ENCODE measurements around the gene OR8G5.
"Not testable (repeated sequence)": the region's sequence is repeated elsewhere in the genome, so short reads cannot be mapped to it uniquely, and the experiment has no call there.

Gene OR8G5, protein sequence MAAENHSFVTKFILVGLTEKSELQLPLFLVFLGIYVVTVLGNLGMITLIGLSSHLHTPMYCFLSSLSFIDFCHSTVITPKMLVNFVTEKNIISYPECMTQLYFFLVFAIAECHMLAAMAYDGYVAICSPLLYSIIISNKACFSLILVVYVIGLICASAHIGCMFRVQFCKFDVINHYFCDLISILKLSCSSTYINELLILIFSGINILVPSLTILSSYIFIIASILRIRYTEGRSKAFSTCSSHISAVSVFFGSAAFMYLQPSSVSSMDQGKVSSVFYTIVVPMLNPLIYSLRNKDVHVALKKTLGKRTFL

GRCh38 chr11:124256076-124256475 lies at the start of gene OR8G5:
Gene OR8G5 (plus strand): TSS chr11:124256376. CDS start chr11:124264932, 8,556 bp downstream.
- no peak for DNase-seq (ENCODE audit: low read depth in 3 of 3)

- no peak for DNase-seq (ENCODE audit: low read depth in 3 of 3)
These were observed 48.9 kb upstream of the OR8G5 start for GRCh38 chr11:124207102-124207792.

DNA sequence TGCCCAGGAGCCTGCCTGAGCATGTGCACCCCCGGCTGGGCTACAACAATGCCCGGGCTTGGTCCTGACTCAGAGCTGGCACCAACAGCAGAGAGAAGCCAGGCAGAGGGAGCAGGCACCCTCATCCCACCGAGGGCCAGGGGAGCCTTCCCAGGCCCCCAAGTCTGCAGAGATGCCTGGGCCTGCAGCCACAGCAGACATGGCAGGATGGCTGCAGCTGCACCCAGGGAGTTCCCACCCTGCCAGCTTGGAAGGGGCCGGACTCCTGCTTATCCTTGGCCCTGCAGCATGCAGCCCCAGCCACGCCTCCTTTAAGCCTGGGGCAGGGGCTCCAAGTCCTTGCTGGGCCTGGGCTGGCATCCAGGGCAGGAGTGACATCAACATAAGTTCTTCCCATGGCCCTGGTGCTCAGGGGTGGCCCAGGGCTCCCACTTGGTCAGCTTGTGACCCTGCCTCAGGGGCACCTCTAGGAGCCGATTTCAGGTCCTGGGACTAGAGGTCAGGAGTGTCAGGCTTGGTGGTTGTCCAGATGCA lies 46.3 kb upstream of the OR8G5 start:
- no peak for DNase-seq (ENCODE audit: low read depth in 3 of 3)

GRCh38 chr11:124210421-124210820 lies 45.8 kb upstream of the OR8G5 start:
- DNase-seq (ENCODE audit: low read depth in 3 of 3) = no peak

GRCh38 chr11:124211321-124211720 lies 44.9 kb upstream of the OR8G5 start:
- no peak for DNase-seq (ENCODE audit: low read depth in 3 of 3)

GRCh38 chr11:124214027-124214426 lies 42.1 kb upstream of the OR8G5 start:
- DNase-seq (ENCODE audit: low read depth in 3 of 3) = no peak

GRCh38 chr11:124219126-124219525 lies 37.0 kb upstream of the OR8G5 start:
- DNase-seq (ENCODE audit: low read depth in 3 of 3) = no peak

DNA sequence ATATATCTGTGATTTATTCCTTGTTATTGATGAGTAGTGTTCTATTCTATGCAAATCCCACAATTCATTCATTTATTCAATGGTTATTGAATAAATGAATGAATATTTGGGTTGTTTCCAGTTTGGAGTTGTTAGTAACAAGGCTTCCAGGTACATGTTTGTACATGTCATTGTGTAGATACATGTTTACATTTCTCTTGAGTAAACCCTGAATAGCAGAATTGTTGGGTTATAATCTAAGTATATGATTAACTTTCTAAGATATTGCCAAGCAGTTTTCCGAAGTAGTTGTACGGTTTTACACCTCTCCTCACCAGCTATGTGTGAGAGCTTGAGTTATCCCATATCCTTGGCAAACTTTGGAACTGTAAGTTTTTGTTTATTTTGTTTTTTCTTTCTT lies 33.8 kb upstream of the OR8G5 start:
- DNase-seq (ENCODE audit: low read depth in 3 of 3) = no peak

GRCh38 chr11:124224618-124225423 lies 31.4 kb upstream of the OR8G5 start:
- not testable (repeated sequence) for DNase-seq (ENCODE audit: low read depth in 3 of 3)

GRCh38 chr11:124225471-124225870 lies 30.7 kb upstream of the OR8G5 start:
- no peak for DNase-seq (ENCODE audit: low read depth in 3 of 3)

DNA sequence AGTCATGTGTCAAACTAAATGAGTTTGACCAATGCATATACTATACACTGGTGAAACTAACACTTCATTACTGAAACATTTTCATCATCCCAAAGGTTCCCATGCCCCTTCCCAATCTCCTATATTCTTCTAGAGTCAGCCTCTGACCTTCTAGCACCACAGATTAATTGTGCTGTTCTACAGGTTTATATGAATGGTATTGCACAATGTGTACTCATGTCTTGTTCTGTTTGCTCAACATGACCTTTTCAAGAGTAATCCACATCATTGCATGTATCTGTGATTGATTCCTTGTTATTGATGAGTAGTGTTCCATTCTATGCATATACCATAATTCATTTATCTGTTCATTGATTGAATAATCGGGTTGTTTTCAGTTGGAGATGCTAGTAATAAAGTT lies 22.8 kb upstream of the OR8G5 start:
- no peak for DNase-seq (ENCODE audit: low read depth in 3 of 3)

- no peak for DNase-seq (ENCODE audit: low read depth in 3 of 3)
These were observed 17.7 kb upstream of the OR8G5 start for GRCh38 chr11:124238512-124238911.

- DNase-seq (ENCODE audit: low read depth in 3 of 3) = no peak
These were observed 15.4 kb upstream of the OR8G5 start, which contains the start of gene OR8G1 for GRCh38 chr11:124240621-124241397. Gene OR8G1 (plus strand): TSS chr11:124241095. CDS start chr11:124249676, 8,581 bp downstream.

DNA sequence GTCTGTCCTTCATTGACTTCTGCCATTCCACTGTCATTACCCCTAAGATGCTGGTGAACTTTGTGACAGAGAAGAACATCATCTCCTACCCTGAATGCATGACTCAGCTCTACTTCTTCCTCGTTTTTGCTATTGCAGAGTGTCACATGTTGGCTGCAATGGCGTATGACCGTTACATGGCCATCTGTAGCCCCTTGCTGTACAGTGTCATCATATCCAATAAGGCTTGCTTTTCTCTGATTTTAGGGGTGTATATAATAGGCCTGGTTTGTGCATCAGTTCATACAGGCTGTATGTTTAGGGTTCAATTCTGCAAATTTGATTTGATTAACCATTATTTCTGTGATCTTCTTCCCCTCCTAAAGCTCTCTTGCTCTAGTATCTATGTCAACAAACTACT lies 6.3 kb upstream of the OR8G5 start:
- not testable (repeated sequence) for DNase-seq (ENCODE audit: low read depth in 3 of 3)

DNA sequence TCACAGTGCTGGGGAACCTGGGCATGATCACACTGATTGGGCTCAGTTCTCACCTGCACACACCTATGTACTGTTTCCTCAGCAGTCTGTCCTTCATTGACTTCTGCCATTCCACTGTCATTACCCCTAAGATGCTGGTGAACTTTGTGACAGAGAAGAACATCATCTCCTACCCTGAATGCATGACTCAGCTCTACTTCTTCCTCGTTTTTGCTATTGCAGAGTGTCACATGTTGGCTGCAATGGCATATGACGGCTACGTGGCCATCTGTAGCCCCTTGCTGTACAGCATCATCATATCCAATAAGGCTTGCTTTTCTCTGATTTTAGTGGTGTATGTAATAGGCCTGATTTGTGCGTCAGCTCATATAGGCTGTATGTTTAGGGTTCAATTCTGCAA lies 8.9 kb downstream of the OR8G5 start:
- DNase-seq (ENCODE audit: low read depth in 3 of 3) = not testable (repeated sequence)

DNA sequence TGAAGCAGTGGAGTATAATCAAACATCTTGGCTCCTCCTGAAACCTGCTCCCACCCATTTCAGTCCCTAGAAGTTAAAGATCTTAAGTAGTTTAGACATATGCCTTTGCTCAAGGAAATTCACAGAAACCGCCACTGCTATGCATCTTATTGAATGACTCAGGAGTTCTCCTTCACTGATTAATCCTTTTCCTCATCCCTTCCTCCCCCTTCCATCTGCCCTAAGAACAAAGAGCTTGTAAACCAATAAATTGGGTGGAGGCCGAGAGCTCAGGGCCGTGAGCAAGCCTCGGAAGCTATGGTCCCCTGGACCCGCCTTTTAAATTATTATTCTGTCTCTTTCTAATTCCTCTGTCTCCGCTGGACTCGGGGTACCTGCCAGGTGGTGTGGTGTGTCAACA lies 14.7 kb downstream of the OR8G5 start:
- DNase-seq (ENCODE audit: low read depth in 3 of 3) = not testable (repeated sequence)

- no peak for DNase-seq (ENCODE audit: low read depth in 3 of 3)
These were observed 17.8 kb downstream of the OR8G5 start for GRCh38 chr11:124274000-124274399.

GRCh38 chr11:124276081-124276480 lies 19.9 kb downstream of the OR8G5 start:
- DNase-seq (ENCODE audit: low read depth in 3 of 3) = no peak

GRCh38 chr11:124277207-124277606 lies 21.0 kb downstream of the OR8G5 start:
- DNase-seq (ENCODE audit: low read depth in 3 of 3) = no peak

- DNase-seq (ENCODE audit: low read depth in 3 of 3) = no peak
These were observed 21.6 kb downstream of the OR8G5 start for GRCh38 chr11:124277804-124278203.

DNA sequence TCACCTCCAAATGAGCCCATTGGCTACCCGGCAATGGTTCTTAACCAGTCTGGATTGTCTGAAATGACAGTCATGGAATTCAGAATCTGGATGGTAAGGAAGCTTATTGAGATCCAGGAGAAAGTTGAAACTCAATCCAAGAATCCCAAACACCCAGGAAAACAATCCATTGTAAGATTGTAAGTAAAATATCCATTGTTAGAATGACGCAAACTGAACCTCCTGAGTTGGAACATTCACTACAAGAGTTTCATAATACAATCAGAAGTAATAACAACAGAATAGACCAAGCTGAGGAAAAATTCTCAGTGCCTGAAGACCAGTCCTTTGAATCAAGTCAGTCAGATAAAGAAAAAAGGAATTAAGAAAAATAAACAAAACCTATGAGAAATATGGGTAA lies 22.1 kb downstream of the OR8G5 start:
- no peak for DNase-seq (ENCODE audit: low read depth in 3 of 3)

All from stimulated activated CD4-positive, alpha-beta T cell treated with anti-CD3 and anti-CD28 coated beads, TNF-alpha, amount 100 ng/mL, for 48 hours (primary cell).